OCI-M2 (cell line): Measurements from ENCODE around the gene DOC2A.
"Not testable (repeated sequence)": the region's sequence is repeated elsewhere in the genome, so short reads cannot be mapped to it uniquely, and the experiment has no call there.

Experiments
- DNase-seq: peaks from one replicate; lab custom pipeline; 2025; ENCODE audit not compliant: unreplicated experiment; lab: John Stamatoyannopoulos, UW

DOC2A gene

GRCh38 chr16:30027588-30028437 is 17.0 kb upstream of the DOC2A start:
- no peak for DNase-seq

- no peak for DNase-seq
These were observed 15.6 kb upstream of the DOC2A start for GRCh38 chr16:30026449-30026848.

DNA sequence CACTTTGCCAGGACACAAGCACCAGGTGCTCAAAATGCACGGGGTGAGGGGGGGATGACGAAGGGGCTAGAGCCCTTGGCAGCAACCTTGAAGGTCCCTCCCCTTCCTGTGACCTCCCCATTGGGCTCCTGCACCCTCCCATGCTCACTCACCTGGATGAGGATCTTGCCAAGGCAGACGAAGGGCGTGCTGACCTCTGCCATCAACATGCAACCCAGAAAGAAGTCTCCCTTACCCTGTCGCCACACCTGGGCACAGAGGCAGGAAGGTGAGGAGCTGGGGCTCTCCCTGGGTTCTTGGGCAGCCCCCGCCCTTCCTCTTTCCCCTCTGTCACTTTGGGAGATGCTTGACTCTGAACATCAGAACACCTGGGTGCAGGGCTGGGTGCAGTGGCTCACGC is 14.7 kb upstream of the DOC2A start:
- DNase-seq, result no peak

DNA sequence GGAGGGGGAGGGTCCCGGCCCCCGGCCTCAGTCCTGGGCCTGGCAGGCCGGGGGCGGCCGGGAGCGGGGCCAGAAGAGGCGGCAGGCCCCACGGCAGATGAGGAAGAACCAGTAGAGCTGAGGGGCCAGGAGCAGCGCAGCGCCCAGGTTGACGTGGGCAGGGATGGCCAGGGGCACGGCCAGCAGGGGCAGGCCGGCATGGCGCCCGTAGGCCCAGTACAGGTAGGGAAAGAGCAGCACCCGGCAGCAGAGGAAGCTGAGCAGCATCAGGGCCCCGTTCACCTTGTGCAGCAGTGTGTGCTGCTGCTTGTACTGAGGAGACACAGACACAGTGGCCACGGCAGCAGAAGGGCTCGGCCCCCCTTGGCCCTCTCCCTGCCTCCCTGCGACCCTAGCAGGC is 14.3 kb upstream of the DOC2A start:
- no peak for DNase-seq

GRCh38 chr16:30024451-30024850 is 13.6 kb upstream of the DOC2A start:
- DNase-seq, result no peak

DNA sequence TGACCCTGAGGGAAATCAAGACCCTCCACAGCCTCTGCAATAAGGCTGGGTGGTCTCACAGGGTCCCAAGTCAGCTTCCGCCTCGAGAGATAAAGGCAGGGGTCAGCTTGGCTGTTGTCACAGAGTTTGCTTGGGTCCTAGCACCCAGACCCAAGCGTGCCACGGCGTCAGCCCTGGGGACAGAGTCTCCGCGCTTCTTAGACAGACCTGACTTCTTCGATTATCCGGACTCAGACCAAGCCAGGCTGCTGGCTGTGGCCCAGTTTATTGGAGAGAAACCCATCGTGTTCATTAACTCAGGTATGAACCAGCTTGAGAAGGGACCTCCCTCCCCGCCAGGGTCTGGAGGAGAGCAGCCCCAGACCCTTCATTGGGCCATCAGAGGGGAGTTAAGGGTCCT is 12.8 kb upstream of the DOC2A start:
- no peak for DNase-seq

DNA sequence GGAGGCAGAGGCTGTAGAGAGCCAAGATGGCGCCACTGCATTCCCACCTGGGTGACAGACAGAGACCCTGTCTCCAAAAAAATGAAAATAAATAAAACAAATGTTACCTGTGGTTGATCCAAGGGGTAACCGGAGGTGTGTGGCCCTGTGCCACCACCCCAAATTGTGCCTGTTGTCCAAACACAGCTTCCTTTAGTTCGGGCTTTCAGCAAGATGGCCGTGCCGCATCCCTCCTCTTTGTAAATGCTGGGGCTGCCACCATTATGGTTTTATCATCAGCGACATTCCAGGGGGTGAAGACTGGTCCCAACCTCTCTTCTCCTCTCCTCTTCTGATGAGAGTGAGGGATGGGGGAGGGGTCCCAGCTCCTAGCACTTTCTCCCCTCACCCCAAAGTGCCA is 12.1 kb upstream of the DOC2A start, which contains the start of gene C16orf92:
Gene C16orf92 (plus strand): TSS at position 312 of the 400 bp plus-strand sequence. CDS start 143 bp downstream, outside the sequence.
- DNase-seq, result no peak

DNA sequence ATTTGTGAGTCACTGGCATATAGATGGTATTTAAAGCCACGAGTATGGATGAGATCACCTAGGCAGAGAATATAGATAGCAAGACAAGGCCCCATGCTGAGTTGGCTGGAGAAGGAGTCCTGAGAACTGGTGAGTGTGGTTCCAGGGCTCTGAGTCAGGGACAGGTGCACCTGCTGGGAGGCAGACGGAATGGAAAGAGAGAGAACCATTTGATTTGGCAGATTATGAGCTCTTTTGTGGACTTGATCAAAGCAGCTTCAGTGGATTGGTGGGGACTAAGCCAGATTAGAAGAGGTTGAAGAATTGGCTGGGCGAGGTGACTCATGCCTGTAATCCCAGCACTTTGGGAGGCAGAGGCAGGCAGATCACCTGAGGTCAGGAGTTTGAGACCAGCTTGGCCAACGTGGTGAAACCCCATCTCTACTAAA is 7.9 kb upstream of the DOC2A start:
- DNase-seq, result no peak

DNA sequence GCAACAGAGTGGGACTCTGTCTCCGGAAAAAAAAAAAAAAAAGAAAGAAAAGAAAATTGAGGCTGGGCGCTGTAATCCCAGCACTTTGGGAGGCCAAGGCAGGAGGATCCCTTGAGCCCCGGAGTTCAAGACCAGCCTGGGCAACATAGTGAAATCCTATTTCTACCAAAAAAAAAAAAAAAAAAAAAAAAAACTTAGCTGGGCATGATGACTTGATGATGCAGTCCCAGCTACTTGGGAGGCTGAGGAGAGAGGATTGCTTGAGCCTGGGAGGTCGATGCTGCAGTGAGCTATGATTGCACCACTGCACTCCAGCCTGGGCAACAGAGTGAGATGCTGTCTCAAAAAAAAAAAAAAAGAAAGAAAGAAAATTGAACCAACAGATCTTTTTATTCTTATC is 7.1 kb upstream of the DOC2A start:
- DNase-seq, result not testable (repeated sequence)

- no peak for DNase-seq
These were observed 6.4 kb upstream of the DOC2A start for GRCh38 chr16:30017277-30017656.

DNA sequence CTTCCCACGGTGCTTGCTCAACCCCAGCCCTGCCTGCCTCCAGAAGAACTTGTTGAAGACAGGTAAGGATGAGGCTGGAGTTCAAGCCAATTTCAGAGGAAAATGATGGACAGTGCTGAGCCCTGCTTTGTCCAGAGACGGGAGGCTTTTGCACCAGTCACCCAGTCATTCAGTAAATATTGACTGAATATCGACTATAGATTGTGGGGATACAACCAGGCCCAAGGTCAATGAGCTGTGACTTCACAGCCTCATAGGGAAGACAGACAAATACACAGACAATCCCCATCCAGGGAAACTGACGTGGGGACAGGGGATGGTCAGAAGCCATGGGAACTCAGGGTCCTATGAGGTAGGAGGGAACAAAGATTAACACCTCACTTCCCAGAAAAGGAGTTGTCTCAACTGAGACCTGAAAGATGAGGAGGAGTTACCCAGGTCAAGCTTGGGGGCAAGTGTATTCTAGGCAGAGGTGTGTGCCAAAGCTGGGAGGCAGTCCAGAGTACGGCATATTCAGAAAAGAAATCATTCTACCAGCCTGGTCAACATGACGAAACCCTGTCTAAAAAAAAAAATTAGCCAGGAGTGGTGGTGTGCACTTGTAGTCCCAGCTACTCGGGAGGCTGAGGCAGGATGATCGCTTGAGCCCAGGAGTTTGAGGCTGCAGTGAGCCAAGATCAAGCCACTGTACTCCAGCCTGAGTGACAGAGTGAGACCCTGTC is 5.9 kb upstream of the DOC2A start:
- DNase-seq, result no peak

GRCh38 chr16:30015450-30015849 is 4.6 kb upstream of the DOC2A start:
- not testable (repeated sequence) for DNase-seq

DNA sequence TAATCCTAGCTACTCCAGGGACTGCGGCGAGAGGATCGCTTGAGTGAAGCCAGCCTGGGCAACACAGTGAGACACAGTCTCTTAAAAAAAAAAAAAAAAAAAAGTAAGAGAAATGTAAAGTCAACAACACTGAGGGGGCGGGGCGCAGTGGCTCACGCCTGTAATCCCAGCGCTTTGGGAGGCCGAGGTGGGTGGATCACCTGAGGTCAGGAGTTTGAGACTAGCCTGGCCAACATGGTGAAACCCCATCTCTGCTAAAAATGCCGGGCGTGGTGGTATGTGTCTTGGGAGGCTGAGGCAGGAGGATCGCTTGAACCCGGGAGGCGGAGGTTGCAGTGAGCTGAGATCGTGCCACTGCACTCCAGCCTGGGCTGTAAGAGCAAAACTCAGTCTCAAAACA is 1.8 kb upstream of the DOC2A start:
- not testable (repeated sequence) for DNase-seq

DNA sequence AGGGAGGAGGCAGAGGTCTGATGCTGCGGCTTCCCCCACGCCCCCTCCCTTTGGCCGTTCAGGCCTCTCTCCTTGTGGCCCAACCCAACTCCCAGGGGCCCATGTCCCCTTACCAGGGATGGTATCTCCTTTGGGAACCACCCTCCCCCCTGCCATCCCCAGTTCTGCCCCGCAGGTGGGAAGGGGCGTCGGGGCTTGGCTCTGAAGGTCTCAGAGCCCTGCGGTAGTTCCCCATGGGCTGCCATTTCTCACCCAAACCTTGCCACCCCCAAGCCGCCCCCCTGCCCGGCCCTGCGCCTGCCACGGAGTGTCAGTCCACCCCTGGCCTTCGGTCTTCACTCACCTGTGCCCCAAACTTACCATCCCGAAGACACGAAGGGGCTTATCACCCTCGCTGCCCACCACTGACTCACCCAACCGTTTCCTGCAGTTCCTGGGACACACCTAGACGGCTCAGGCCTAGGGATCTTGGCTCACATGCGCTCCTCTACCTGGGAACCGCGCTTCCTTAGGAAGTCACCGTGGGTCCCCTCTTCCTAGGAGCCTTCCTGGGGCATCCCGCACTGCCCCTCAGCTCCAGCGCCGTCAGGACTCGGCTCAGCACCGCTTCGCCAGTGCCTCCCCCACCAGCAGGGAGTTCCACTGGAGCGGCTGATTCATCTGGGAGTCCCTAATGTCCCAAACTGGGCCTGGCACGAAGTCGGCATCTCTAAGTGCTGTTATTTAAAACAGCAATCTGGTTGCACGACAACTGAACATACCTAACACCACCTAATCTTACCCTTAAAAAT is 1.1 kb upstream of the DOC2A start:
- DNase-seq, result no peak

DNA sequence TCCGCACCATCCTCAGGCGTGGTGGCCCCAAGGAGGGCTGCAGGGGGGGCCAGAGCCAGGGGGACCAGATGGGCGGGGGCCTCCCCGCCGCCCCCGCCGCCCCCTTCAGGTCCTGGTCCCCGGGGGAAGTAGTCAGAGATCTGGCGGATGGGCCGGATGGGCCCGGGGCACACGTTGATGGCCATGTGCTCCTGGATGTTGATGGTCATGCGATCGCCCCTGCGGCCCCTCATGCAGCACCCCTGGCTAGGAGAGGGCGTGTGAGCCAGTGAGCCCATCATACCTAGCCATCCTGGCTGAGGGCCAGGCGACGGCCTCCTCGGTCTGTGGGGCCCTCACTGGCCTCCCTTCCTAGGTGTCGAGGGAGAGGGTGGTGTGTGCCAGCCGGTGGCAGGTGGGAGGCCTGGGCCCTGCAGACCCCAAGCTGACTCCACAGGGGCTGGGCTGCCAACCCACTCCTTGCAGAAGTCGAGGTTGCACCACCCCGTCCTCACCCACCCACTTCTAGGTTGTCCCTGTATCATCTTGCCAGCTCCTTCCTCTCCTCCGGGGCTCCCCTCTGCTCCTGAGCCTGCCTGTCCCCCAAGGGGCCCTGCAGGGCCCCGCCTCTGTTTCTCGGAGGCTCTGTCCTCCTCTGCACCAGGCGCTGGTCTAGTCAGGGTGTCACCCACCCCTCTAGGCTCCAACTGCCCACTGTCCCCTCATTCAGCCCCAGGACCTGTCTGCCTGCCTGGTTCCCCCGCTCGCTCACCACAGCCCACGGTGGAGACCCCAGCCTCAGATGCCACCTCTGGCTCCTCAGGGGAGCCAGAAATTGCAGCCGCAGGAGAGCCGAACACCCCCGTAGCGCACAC is 610 bp downstream of the DOC2A start:
- no peak for DNase-seq

- DNase-seq, result no peak
These were observed 1.6 kb downstream of the DOC2A start for GRCh38 chr16:30009085-30009862.

- DNase-seq, result no peak
These were observed 3.4 kb downstream of the DOC2A start for GRCh38 chr16:30007378-30007895.

- no peak for DNase-seq
These were observed 4.0 kb downstream of the DOC2A start for GRCh38 chr16:30006659-30007377.

GRCh38 chr16:30006095-30006473 is 4.7 kb downstream of the DOC2A start:
- no peak for DNase-seq
